T-helper 17 cell (primary cell): ENCODE measurements around the gene ATN1. TPM values are rescaled to one million over a fixed set of nuclear protein-coding genes. Genes with fewer than 3 reads are reported as not detected.

ENCODE experiments used
- ATAC-seq: fragments of 150-1000 bp; cut with Tn5 transposase; 2 replicates; pipeline ENCODE4 v1.10.0; 2021; ENCODE audit warnings: mild to moderate bottlenecking, moderate library complexity
- DNase-seq, 3 donors: peaks; one replicate each; pipeline versions ENCODE4 v3.0.0 to v3.0.0-alpha.2; 2020 to 2021
- H3K9me3 ChIP-seq: one replicate; pipeline ENCODE4 v1.7.0; 2013; ENCODE audit warnings: low read length, mild to moderate bottlenecking; ENCODE audit not compliant: control insufficient read depth, poor library complexity, severe bottlenecking
- H3K27ac Mint-ChIP-seq: one replicate; pipeline ENCODE4 v1.8.0; 2022; ENCODE audit warnings: mild to moderate bottlenecking, moderate library complexity, mixed read lengths
- H3K27me3 Mint-ChIP-seq: one replicate; pipeline ENCODE4 v1.8.0; 2022; ENCODE audit warnings: mixed read lengths
- H3K36me3 Mint-ChIP-seq: one replicate; pipeline ENCODE4 v1.8.0; 2022; ENCODE audit warnings: low read depth, mixed read lengths
- H3K4me1 Mint-ChIP-seq: one replicate; pipeline ENCODE4 v1.8.0; 2022; ENCODE audit warnings: mild to moderate bottlenecking, mixed read lengths
- H3K4me3 Mint-ChIP-seq: one replicate; pipeline ENCODE4 v1.8.0; 2022; ENCODE audit warnings: mild to moderate bottlenecking, moderate library complexity, mixed read lengths
- total RNA-seq, 4 donors: library from RNA in 2 of 4; stranded (reverse) in 2 of 4; gene quantifications; one replicate each; pipeline ENCODE4 v1.2.3 and lab custom pipeline; 2022 to 2026

Gene ATN1
- total RNA-seq, 2 donors from 2014 or later, result 24.1 to 28.9 TPM

DNA sequence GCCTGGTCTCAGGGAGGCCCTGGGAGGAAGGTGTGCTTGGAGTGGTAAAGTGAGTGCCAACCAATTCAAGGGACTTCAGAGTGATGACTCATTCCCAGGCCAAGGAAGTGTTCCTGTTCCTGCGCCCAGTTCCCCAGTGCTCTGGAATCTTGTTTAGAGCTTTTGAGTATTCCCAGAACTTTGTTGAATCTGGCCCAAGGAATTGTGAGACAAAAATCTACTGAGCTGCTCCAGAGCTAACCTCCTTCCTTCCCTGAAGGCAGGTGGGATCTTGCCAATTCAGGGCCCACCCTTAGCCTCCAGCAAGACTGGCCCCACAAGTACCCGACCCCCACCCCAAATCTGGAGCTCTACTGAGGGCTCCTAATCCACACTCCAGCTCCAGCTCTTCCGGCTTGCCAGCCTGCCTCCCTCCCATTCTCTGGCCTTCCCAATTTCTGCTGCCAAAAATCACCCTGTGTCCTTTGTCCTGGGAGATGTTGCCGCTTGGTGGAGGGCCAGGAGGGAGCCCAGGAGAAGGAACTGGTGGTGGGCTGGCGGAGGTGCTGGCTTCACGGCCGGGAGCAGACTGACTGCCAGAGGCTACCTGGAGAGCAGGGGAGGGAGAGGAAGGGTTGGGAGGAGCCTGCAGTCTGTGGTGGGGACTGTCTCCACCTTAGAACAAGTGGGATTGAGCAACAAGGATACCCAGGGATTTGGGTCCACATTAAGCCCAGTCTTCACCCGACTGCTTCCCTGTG, 2.0 kb upstream of the ATN1 start:
- peaks cover 40% of the 10 kb centered on the region for H3K4me1 Mint-ChIP-seq
- ATAC-seq, result no peak
- H3K27me3 Mint-ChIP-seq, result no peaks in the 10 kb centered on the region
- no peaks in the 10 kb centered on the region for H3K36me3 Mint-ChIP-seq
- H3K9me3 ChIP-seq, result no peaks in the 10 kb centered on the region
- no peak overlapping the region for H3K4me3 Mint-ChIP-seq
- DNase-seq, result no peak
- H3K27ac Mint-ChIP-seq, result peak overlapping the region; percentile 82

DNA sequence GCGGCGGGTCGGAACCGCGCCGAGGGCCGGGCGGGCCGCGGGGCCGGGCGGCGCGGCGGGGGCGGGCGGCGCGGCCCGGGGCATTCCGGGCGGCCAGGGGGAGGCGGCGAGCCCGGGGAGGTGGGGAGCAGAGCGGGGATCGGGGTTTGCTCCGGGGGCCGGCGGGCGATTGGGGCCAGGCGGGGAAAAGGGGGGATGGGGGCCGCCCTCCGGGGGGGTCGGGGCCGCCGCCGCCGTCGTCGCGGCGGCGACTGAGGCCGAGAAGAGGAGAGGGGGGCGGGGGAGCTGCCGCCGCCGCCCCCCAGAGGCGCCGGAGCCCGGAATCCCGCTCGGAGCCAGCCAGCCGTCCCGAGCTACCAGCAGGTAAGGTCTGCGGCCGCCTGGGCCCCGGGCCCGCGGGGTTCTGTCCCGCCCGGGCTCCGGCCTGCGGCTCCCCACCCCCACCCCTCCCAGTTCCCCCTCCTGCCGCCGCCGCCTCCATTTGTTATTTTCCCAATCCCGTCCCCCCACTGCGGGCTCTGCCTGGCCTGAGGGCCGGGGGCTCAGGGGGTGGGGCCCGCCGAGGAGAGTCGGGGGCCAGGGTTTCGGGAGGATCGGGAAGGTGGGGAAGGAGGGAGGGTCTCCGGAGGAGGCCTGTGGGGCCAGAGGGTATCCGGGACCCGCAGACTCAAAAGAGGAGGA, 403 bp downstream of the ATN1 start:
- no peaks in the 10 kb centered on the region for H3K9me3 ChIP-seq
- Mint-ChIP-seq H3K4me1 (peaks cover 48% of the 10 kb centered on the region), H3K27ac (peak overlapping the region; percentile 93), H3K4me3 (peak overlapping the region; percentile 94), H3K27me3 (no peaks in the 10 kb centered on the region), H3K36me3 (no peaks in the 10 kb centered on the region)
- DNase-seq (peak in 2 of 3 donors; percentile 40 to 42), ATAC-seq (peak; percentile 33)

DNA sequence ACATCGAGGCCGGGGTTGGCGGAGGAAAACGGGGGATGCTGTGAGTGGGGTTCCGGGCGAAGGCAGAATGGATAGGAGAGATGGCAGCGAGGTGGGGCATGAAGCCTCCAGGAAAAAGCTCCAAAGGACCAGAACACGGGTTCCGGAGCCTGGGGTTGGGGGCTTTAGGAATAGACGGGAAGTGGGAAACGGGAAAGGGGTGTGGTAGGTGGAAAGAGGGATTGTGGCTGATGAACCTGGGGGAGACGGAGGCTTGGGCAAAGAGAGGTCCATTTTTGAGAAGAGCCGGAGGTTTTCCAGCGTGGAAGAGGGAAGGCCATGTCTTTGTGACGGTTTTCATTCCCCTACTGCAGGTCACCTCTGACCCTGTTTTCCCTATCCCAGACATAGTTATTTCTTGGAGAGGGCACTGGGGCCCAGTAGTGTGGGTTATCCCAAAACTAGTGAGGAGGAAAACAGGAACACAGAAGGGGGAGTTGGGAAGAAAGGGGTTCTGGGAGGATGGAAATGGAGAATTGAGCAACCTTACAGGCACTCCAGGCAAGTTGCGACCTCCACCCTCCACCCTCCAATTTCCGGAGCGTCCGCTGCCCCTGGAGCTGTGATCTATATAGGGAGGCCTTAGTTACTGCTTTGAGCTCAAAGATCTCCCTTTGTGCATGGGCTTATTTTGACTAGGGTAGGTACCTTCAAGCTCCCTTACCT, 1.1 kb downstream of the ATN1 start:
- Mint-ChIP-seq H3K36me3 (no peaks in the 10 kb centered on the region), H3K4me3 (peak overlapping the region; percentile 94), H3K27me3 (no peaks in the 10 kb centered on the region), H3K27ac (peak overlapping the region; percentile 93), H3K4me1 (peaks cover 48% of the 10 kb centered on the region)
- ATAC-seq, result peak; percentile 29
- H3K9me3 ChIP-seq, result no peaks in the 10 kb centered on the region
- no peak for DNase-seq

DNA sequence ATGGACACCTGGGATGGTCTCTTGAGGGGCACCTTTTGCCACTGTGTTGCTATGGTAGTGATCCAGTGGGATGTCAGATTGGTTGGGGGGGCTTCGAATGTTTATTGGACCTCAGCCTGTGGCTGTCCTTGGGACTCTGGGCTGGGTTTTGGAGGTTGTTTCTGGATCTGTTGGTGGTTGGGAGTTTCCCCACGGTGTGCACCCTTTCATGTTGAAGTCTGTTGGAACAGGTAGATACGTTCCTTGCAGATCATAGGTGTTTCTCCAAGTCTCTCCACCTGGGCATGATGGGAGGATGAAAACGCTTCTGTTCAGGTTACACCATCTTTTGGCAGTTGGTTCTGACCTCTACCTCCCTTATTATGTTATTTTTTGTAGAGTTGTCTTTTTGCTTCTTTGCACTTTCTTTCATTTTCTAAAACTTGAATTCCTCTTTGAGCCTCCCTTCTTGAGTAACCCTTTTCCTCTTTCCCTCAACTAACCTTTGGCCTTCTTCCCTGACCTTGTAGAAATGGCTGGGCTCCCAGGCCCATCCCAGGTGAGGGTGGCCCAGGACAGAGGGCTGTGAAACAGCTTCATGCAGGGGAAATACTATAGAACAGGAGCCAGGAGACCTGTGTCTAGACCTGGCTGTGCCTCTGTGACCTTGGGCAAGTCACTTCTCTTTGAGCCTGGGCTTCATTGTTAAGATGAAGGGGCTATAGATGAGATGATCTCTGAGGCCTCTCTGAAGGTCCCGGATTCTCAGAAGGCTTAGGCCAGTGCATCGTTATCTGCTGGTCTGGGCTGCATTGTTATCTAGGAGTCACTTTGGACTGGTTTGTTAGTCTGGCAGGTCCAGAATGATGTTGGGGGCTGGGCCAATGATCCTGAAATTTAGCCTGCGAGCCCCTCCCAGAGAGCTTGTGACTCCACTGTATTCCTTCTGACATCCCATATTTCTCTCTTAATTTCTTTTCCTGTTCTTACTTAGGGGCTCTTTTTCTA, 2.0 kb downstream of the ATN1 start:
- Mint-ChIP-seq H3K27me3 (no peaks in the 10 kb centered on the region), H3K36me3 (no peaks in the 10 kb centered on the region), H3K4me1 (peaks cover 46% of the 10 kb centered on the region), H3K4me3 (peak overlapping the region; percentile 94), H3K27ac (peak overlapping the region; percentile 93)
- no peaks in the 10 kb centered on the region for H3K9me3 ChIP-seq
- ATAC-seq (peak; percentile 39), DNase-seq (no peak)

DNA sequence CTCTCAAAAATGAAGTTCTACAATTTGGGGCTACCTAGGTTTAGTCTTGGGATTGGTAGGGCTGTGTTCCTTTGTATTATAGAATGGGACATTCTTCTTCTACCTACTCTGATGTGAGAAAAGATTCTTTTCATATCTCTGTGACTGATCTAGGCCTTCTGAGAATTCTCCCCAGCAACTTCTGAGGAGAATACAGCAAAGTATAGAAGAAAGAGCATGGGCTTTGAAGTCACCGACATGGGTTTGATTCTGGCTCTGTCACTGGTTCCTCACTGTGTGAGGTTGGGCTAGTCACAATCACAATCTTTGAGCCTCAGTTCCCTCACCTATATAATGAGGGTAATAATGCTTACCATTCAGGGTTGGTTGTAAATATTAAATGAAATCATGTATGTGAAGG, 5.0 kb downstream of the ATN1 start:
- peaks cover 44% of the 10 kb centered on the region for H3K4me1 Mint-ChIP-seq
- no peak overlapping the region for H3K4me3 Mint-ChIP-seq
- H3K27me3 Mint-ChIP-seq, result no peaks in the 10 kb centered on the region
- ATAC-seq, result no peak
- DNase-seq, result no peak
- no peaks in the 10 kb centered on the region for H3K9me3 ChIP-seq
- H3K36me3 Mint-ChIP-seq, result no peaks in the 10 kb centered on the region
- H3K27ac Mint-ChIP-seq, result peak overlapping the region; percentile 81

DNA sequence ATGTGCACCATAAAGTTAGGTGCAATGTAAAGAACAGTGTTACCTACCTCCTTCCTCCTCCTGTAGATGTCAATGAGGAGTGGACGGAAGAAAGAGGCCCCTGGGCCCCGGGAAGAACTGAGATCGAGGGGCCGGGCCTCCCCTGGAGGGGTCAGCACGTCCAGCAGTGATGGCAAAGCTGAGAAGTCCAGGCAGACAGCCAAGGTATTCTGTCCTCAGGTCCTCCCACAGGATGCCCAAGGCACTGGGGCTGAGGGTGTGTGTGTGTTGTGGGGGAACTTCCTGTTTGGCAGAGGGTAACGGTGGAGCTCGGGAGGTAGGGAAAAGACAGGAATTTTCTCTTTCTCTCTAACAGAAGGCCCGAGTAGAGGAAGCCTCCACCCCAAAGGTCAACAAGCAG, 6.4 kb downstream of the ATN1 start:
- H3K27me3 Mint-ChIP-seq, result no peaks in the 10 kb centered on the region
- H3K27ac Mint-ChIP-seq, result peak overlapping the region; percentile 83
- no peak for DNase-seq
- H3K9me3 ChIP-seq, result no peaks in the 10 kb centered on the region
- ATAC-seq, result no peak
- H3K36me3 Mint-ChIP-seq, result no peaks in the 10 kb centered on the region
- peak overlapping the region; percentile 31 for H3K4me3 Mint-ChIP-seq
- peaks cover 42% of the 10 kb centered on the region for H3K4me1 Mint-ChIP-seq

DNA sequence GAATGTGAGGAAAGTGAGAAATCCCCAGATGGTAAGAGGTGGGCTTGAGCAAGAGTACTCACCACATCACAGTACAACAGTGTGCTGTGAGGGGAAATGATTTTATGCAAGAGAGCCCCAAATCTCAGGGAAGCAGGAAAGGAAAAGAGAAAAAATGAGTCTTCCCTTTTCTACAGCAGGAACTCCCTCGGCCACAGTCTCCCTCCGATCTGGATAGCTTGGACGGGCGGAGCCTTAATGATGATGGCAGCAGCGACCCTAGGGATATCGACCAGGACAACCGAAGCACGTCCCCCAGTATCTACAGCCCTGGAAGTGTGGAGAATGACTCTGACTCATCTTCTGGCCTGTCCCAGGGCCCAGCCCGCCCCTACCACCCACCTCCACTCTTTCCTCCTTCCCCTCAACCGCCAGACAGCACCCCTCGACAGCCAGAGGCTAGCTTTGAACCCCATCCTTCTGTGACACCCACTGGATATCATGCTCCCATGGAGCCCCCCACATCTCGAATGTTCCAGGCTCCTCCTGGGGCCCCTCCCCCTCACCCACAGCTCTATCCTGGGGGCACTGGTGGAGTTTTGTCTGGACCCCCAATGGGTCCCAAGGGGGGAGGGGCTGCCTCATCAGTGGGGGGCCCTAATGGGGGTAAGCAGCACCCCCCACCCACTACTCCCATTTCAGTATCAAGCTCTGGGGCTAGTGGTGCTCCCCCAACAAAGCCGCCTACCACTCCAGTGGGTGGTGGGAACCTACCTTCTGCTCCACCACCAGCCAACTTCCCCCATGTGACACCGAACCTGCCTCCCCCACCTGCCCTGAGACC, 7.8 kb downstream of the ATN1 start:
- Mint-ChIP-seq H3K27ac (peak overlapping the region; percentile 91), H3K27me3 (no peaks in the 10 kb centered on the region), H3K36me3 (peaks cover 2% of the 10 kb centered on the region), H3K4me1 (peaks cover 33% of the 10 kb centered on the region), H3K4me3 (peak overlapping the region; percentile 90)
- DNase-seq (no peak), ATAC-seq (no peak)
- H3K9me3 ChIP-seq, result no peaks in the 10 kb centered on the region

DNA sequence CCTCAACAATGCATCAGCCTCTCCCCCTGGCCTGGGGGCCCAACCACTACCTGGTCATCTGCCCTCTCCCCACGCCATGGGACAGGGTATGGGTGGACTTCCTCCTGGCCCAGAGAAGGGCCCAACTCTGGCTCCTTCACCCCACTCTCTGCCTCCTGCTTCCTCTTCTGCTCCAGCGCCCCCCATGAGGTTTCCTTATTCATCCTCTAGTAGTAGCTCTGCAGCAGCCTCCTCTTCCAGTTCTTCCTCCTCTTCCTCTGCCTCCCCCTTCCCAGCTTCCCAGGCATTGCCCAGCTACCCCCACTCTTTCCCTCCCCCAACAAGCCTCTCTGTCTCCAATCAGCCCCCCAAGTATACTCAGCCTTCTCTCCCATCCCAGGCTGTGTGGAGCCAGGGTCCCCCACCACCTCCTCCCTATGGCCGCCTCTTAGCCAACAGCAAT, 8.5 kb downstream of the ATN1 start:
- Mint-ChIP-seq H3K27ac (peak overlapping the region; percentile 91), H3K27me3 (no peaks in the 10 kb centered on the region), H3K36me3 (peaks cover 2% of the 10 kb centered on the region), H3K4me1 (peaks cover 35% of the 10 kb centered on the region), H3K4me3 (peak overlapping the region; percentile 90)
- DNase-seq (no peak), ATAC-seq (no peak)
- no peaks in the 10 kb centered on the region for H3K9me3 ChIP-seq

DNA sequence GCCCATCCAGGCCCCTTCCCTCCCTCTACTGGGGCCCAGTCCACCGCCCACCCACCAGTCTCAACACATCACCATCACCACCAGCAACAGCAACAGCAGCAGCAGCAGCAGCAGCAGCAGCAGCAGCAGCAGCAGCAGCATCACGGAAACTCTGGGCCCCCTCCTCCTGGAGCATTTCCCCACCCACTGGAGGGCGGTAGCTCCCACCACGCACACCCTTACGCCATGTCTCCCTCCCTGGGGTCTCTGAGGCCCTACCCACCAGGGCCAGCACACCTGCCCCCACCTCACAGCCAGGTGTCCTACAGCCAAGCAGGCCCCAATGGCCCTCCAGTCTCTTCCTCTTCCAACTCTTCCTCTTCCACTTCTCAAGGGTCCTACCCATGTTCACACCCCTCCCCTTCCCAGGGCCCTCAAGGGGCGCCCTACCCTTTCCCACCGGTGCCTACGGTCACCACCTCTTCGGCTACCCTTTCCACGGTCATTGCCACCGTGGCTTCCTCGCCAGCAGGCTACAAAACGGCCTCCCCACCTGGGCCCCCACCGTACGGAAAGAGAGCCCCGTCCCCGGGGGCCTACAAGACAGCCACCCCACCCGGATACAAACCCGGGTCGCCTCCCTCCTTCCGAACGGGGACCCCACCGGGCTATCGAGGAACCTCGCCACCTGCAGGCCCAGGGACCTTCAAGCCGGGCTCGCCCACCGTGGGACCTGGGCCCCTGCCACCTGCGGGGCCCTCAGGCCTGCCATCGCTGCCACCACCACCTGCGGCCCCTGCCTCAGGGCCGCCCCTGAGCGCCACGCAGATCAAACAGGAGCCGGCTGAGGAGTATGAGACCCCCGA, 9.1 kb downstream of the ATN1 start:
- peak overlapping the region; percentile 90 for H3K4me3 Mint-ChIP-seq
- DNase-seq (no peak), ATAC-seq (peak; percentile 1)
- H3K27ac Mint-ChIP-seq, result peak overlapping the region; percentile 91
- H3K4me1 Mint-ChIP-seq, result peaks cover 33% of the 10 kb centered on the region
- no peaks in the 10 kb centered on the region for H3K27me3 Mint-ChIP-seq
- H3K9me3 ChIP-seq, result no peaks in the 10 kb centered on the region
- peaks cover 2% of the 10 kb centered on the region for H3K36me3 Mint-ChIP-seq

DNA sequence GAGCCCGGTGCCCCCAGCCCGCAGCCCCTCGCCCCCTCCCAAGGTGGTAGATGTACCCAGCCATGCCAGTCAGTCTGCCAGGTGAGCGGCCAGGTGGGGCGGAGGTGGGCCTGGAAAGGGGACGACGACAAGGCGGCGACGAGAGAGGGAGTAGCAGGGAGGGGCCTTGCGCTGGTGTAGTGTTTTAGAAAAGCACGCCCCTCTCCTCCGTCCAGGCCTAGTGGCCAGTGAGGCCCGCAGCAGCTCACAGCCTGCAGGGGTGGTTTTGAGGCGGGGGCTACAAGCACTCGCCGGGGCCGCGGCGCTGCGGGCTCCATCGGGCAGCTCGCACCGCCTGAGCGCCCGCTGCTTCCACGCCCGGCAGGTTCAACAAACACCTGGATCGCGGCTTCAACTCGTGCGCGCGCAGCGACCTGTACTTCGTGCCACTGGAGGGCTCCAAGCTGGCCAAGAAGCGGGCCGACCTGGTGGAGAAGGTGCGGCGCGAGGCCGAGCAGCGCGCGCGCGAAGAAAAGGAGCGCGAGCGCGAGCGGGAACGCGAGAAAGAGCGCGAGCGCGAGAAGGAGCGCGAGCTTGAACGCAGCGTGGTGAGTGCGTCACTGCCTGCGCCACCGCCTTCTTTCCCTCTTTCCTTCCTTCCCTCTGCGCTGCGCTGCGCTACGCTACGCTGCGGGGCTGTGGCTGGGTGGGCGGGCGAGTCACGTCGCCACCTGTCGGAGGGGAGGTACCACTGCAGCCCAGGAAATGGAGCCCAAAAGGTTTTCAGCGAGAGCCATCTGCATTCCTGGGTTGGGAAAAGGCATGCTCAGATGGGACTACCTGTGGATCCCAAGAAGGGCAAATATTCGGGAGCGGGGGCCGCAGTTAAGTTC, 10.0 kb downstream of the ATN1 start:
- H3K36me3 Mint-ChIP-seq, result peaks cover 2% of the 10 kb centered on the region
- peaks cover 29% of the 10 kb centered on the region for H3K4me1 Mint-ChIP-seq
- peak; percentile 88 to 91 (median 90) for DNase-seq
- peak overlapping the region; percentile 90 for H3K4me3 Mint-ChIP-seq
- no peaks in the 10 kb centered on the region for H3K27me3 Mint-ChIP-seq
- H3K9me3 ChIP-seq, result no peaks in the 10 kb centered on the region
- peak; percentile 95 for ATAC-seq
- peak overlapping the region; percentile 91 for H3K27ac Mint-ChIP-seq
